Glutamatergic neuron (in vitro differentiated cells): ENCODE measurements around the gene MRPL37. TPM values are rescaled to one million over a fixed set of nuclear protein-coding genes. Genes with fewer than 3 reads are reported as not detected.

Source experiments
- DNase-seq: peaks from one replicate; pipeline ENCODE4 v3.0.0; 2022
- H3K27ac Mint-ChIP-seq: one replicate; pipeline ENCODE4 v1.8.0; 2020; ENCODE audit warnings: mild to moderate bottlenecking, mixed read lengths, inconsistent platforms; ENCODE audit not compliant: unreplicated experiment
- H3K27me3 Mint-ChIP-seq: one replicate; pipeline ENCODE4 v1.8.0; 2020; ENCODE audit warnings: mild to moderate bottlenecking, moderate library complexity, mixed read lengths, inconsistent platforms; ENCODE audit not compliant: unreplicated experiment
- H3K36me3 Mint-ChIP-seq: one replicate; pipeline ENCODE4 v1.8.0; 2020; ENCODE audit warnings: mild to moderate bottlenecking, mixed read lengths, inconsistent platforms; ENCODE audit not compliant: unreplicated experiment
- H3K4me1 Mint-ChIP-seq: one replicate; pipeline ENCODE4 v1.8.0; 2020; ENCODE audit warnings: mild to moderate bottlenecking, low read depth, mixed read lengths, inconsistent platforms; ENCODE audit not compliant: unreplicated experiment
- H3K4me3 Mint-ChIP-seq: one replicate; pipeline ENCODE4 v1.8.0; 2020; ENCODE audit warnings: mild to moderate bottlenecking, mixed read lengths, inconsistent platforms; ENCODE audit not compliant: unreplicated experiment
- H3K9me3 Mint-ChIP-seq: one replicate; pipeline ENCODE4 v1.8.0; 2020; ENCODE audit warnings: mild to moderate bottlenecking, moderate library complexity, mixed read lengths, inconsistent platforms; ENCODE audit not compliant: unreplicated experiment
- CTCF ChIP-seq: fragments of 200-600 bp; sonication (generic); IDR thresholded peaks from one replicate; pipeline ENCODE4 v1.5.0; 2021; ENCODE audit not compliant: partially characterized antibody, unreplicated experiment
- total RNA-seq: library from RNA; stranded (reverse); fragmentation: NEBNext Ultra II Directional; extraction: Animal tissue kit (Norgen Biotek cat#: 25700); gene quantifications from one replicate; pipeline ENCODE4 v1.2.1, GENCODE V29; 2021; ENCODE audit not compliant: unreplicated experiment

The MRPL37 gene
- total RNA-seq, 1 donor from 2014 or later: 50.9 TPM

GRCh38 chr1:54225986-54226559 lies 26.1 kb downstream of the MRPL37 start:
- Mint-ChIP-seq H3K36me3 (peaks cover 4% of the 10 kb centered on the region), H3K9me3 (peaks cover 55% of the 10 kb centered on the region), H3K27ac (peak overlapping the region; percentile 39), H3K4me3 (no peak overlapping the region), H3K4me1 (peaks cover 49% of the 10 kb centered on the region), H3K27me3 (peaks cover 50% of the 10 kb centered on the region)
- no peak for TF ChIP-seq CTCF
- DNase-seq: no peak

- Mint-ChIP-seq H3K4me3 (no peak overlapping the region), H3K27me3 (peaks cover 47% of the 10 kb centered on the region), H3K27ac (peak overlapping the region; percentile 59), H3K4me1 (peaks cover 44% of the 10 kb centered on the region), H3K9me3 (peaks cover 54% of the 10 kb centered on the region), H3K36me3 (peaks cover 9% of the 10 kb centered on the region)
- no peak for DNase-seq
- no peak for TF ChIP-seq CTCF
Measured at GRCh38 chr1:54227091-54227602, 27.2 kb downstream of the MRPL37 start.

GRCh38 chr1:54227891-54228310 lies 27.9 kb downstream of the MRPL37 start:
- no peak for DNase-seq
- peaks cover 9% of the 10 kb centered on the region for H3K36me3 Mint-ChIP-seq
- H3K4me1 Mint-ChIP-seq: peaks cover 38% of the 10 kb centered on the region
- peak overlapping the region; percentile 43 for H3K4me3 Mint-ChIP-seq
- H3K27me3 Mint-ChIP-seq: peaks cover 42% of the 10 kb centered on the region
- H3K9me3 Mint-ChIP-seq: peaks cover 47% of the 10 kb centered on the region
- H3K27ac Mint-ChIP-seq: peak overlapping the region; percentile 87
- TF ChIP-seq CTCF: no peak

DNA sequence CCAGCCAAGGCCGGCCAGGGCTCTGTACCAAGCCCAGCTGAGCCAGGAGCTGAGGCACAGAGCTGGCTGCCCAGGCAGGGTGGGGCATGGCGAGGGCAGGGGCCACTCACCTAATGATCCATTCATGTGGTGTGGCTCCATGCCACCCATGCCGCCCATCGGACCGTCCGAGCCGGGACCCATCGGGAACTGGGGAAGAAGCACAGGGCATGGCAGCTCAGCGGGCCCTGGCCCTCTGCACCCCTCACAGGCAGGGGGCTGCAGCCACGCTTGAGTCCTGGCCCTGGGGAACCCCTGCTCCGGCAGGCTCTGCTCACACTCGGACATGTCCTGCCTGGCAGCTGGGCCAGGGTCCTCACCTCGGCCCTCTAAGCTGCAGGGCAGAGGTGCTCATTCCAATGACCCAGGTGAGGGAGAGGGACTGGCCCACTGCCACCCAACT lies 28.7 kb downstream of the MRPL37 start:
- DNase-seq: no peak
- peaks cover 37% of the 10 kb centered on the region for H3K4me1 Mint-ChIP-seq
- H3K9me3 Mint-ChIP-seq: peaks cover 47% of the 10 kb centered on the region
- no peak for TF ChIP-seq CTCF
- H3K27ac Mint-ChIP-seq: no peak overlapping the region
- H3K27me3 Mint-ChIP-seq: peaks cover 38% of the 10 kb centered on the region
- no peak overlapping the region for H3K4me3 Mint-ChIP-seq
- H3K36me3 Mint-ChIP-seq: peaks cover 9% of the 10 kb centered on the region

- no peak for DNase-seq
- Mint-ChIP-seq H3K27ac (peak overlapping the region; percentile 84), H3K27me3 (peaks cover 31% of the 10 kb centered on the region), H3K9me3 (peaks cover 44% of the 10 kb centered on the region), H3K4me1 (peaks cover 34% of the 10 kb centered on the region), H3K4me3 (no peak overlapping the region), H3K36me3 (peaks cover 9% of the 10 kb centered on the region)
- no peak for TF ChIP-seq CTCF
Measured at GRCh38 chr1:54229281-54229891, 29.4 kb downstream of the MRPL37 start.
